OCI-M2 (cell line): ENCODE results near the gene CYP20A1.
"Not testable (repeated sequence)": the region's sequence is repeated elsewhere in the genome, so short reads cannot be mapped to it uniquely, and the experiment has no call there.

Experiments used
- DNase-seq: peaks from one replicate; lab custom pipeline; 2025; ENCODE audit not compliant: unreplicated experiment; lab: John Stamatoyannopoulos, UW

The CYP20A1 gene

GRCh38 chr2:203280428-203281064, 41.7 kb downstream of the CYP20A1 start:
- no peak for DNase-seq

- no peak for DNase-seq
Observed at GRCh38 chr2:203282101-203282500, 43.3 kb downstream of the CYP20A1 start.

- DNase-seq, result no peak
Observed at GRCh38 chr2:203286532-203286931, 47.7 kb downstream of the CYP20A1 start.

GRCh38 chr2:203301667-203302066, 62.8 kb downstream of the CYP20A1 start:
- no peak for DNase-seq

GRCh38 chr2:203302586-203302985, 63.8 kb downstream of the CYP20A1 start:
- not testable (repeated sequence) for DNase-seq

- DNase-seq, result no peak
Observed at GRCh38 chr2:203310688-203311436, 72.0 kb downstream of the CYP20A1 start.

GRCh38 chr2:203326356-203326755, 87.5 kb downstream of the CYP20A1 start:
- no peak for DNase-seq

- DNase-seq, result no peak
Observed at GRCh38 chr2:203327582-203327900, 88.7 kb downstream of the CYP20A1 start.

GRCh38 chr2:203327901-203328759, 89.3 kb downstream of the CYP20A1 start, which contains the start of gene ABI2:
TSS of gene ABI2 (plus strand) at chr2:203328394. CDS start at chr2:203328515, 121 bp downstream.
- no peak for DNase-seq

- DNase-seq, result no peak
Observed at GRCh38 chr2:203328760-203329540, 90.1 kb downstream of the CYP20A1 start.

- no peak for DNase-seq
Observed at GRCh38 chr2:203330434-203330833, 91.6 kb downstream of the CYP20A1 start.

GRCh38 chr2:203338322-203338721, 99.5 kb downstream of the CYP20A1 start:
- no peak for DNase-seq

- no peak for DNase-seq
Observed at GRCh38 chr2:203340791-203341487, 102.1 kb downstream of the CYP20A1 start.

- no peak for DNase-seq
Observed at GRCh38 chr2:203341741-203342310, 103.0 kb downstream of the CYP20A1 start.

- DNase-seq, result not testable (repeated sequence)
Observed at GRCh38 chr2:203342374-203342773, 103.6 kb downstream of the CYP20A1 start.

- DNase-seq, result no peak
Observed at GRCh38 chr2:203344667-203345066, 105.8 kb downstream of the CYP20A1 start.

- no peak for DNase-seq
Observed at GRCh38 chr2:203346612-203347011, 107.8 kb downstream of the CYP20A1 start.

- DNase-seq, result no peak
Observed at GRCh38 chr2:203347375-203347774, 108.6 kb downstream of the CYP20A1 start.

- DNase-seq, result no peak
Observed at GRCh38 chr2:203352604-203353255, 113.9 kb downstream of the CYP20A1 start.
